Measurements from ENCODE around the gene SLC4A11.

SLC4A11 gene

DNA sequence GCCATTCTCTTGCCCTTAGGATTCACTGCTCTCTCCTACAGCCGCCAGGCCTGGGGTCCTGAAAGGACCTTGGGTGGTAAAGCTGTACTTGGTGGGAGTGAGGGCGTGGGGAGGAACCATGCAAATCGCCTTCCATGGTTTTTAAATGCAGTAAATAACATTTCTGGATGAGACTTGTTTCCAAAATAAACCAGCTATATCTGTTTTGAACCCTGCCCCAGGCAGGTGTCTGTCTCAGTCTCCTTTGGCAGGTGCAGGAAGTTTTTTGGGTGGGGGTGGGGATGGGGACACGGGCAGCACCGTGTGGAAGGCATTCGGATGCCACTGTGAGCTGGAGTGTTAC is 15.4 kb downstream of the SLC4A11 start:
- Histone ChIP-seq H3K9me3 (ENCODE audit: insufficient read depth, low read length) (no peaks in the 10 kb centered on the region), H3K27ac (ENCODE audit: low read depth, low read length) (no peak overlapping the region), H3K27me3 (ENCODE audit: low read length) (no peaks in the 10 kb centered on the region), H3K4me2 (ENCODE audit: low read depth, low read length, poor library complexity, severe bottlenecking) (no peak overlapping the region), H2AFZ (ENCODE audit: low read depth, low read length, severe bottlenecking) (no peak overlapping the region), H4K20me1 (ENCODE audit: low read depth, low read length) (no peaks in the 10 kb centered on the region), H3K79me2 (ENCODE audit: insufficient read depth, low read length) (no peaks in the 10 kb centered on the region), H3F3A (ENCODE audit: insufficient read depth) (no peaks in the 10 kb centered on the region), H3K9ac (ENCODE audit: low read length) (no peak overlapping the region), H3K36me3 (ENCODE audit: low read length) (no peaks in the 10 kb centered on the region), H3K9me2 (replicated peaks; ENCODE audit: insufficient read depth, low read length) (no peaks in the 10 kb centered on the region), H3K4me3 (ENCODE audit: insufficient read depth, low read length, poor library complexity, severe bottlenecking) (no peak overlapping the region)
- TF ChIP-seq, protein P1, sequence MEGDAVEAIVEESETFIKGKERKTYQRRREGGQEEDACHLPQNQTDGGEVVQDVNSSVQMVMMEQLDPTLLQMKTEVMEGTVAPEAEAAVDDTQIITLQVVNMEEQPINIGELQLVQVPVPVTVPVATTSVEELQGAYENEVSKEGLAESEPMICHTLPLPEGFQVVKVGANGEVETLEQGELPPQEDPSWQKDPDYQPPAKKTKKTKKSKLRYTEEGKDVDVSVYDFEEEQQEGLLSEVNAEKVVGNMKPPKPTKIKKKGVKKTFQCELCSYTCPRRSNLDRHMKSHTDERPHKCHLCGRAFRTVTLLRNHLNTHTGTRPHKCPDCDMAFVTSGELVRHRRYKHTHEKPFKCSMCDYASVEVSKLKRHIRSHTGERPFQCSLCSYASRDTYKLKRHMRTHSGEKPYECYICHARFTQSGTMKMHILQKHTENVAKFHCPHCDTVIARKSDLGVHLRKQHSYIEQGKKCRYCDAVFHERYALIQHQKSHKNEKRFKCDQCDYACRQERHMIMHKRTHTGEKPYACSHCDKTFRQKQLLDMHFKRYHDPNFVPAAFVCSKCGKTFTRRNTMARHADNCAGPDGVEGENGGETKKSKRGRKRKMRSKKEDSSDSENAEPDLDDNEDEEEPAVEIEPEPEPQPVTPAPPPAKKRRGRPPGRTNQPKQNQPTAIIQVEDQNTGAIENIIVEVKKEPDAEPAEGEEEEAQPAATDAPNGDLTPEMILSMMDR (IDR thresholded peaks at IDR 0.05; ENCODE audit: insufficient read depth, low read length, poor library complexity, severe bottlenecking) = no peak
- TF ChIP-seq EZH2phosphoT487 (conservative IDR thresholded peaks at IDR 0.05; ENCODE audit: low read length) = no peak

- Histone ChIP-seq H3K4me3 (ENCODE audit: insufficient read depth, low read length, poor library complexity, severe bottlenecking) (no peak overlapping the region), H3K27ac (ENCODE audit: low read depth, low read length) (no peak overlapping the region)
- TF ChIP-seq, protein P1 (IDR thresholded peaks at IDR 0.05; ENCODE audit: insufficient read depth, low read length, poor library complexity, severe bottlenecking) = no peak
- no peak for TF ChIP-seq EZH2phosphoT487 (conservative IDR thresholded peaks at IDR 0.05; ENCODE audit: low read length)
These were observed 16.1 kb downstream of the SLC4A11 start for GRCh38 chr20:3222635-3223600.

GRCh38 chr20:3221398-3222226 is 17.4 kb downstream of the SLC4A11 start:
- Histone ChIP-seq H3F3A (ENCODE audit: insufficient read depth) (peaks cover 4% of the 10 kb centered on the region; the same call in 1 of the 2 replicates), H3K4me2 (ENCODE audit: low read depth, low read length, poor library complexity, severe bottlenecking) (no peak overlapping the region), H4K20me1 (ENCODE audit: low read depth, low read length) (no peaks in the 10 kb centered on the region), H3K4me3 (ENCODE audit: insufficient read depth, low read length, poor library complexity, severe bottlenecking) (no peak overlapping the region), H3K36me3 (ENCODE audit: low read length) (no peaks in the 10 kb centered on the region), H3K27ac (ENCODE audit: low read depth, low read length) (no peak overlapping the region), H3K9ac (ENCODE audit: low read length) (no peak overlapping the region), H2AFZ (ENCODE audit: low read depth, low read length, severe bottlenecking) (no peak overlapping the region), H3K79me2 (ENCODE audit: insufficient read depth, low read length) (no peaks in the 10 kb centered on the region), H3K9me2 (replicated peaks; ENCODE audit: insufficient read depth, low read length) (no peaks in the 10 kb centered on the region), H3K27me3 (ENCODE audit: low read length) (no peaks in the 10 kb centered on the region), H3K9me3 (ENCODE audit: insufficient read depth, low read length) (no peaks in the 10 kb centered on the region)
- TF ChIP-seq, protein P1 (IDR thresholded peaks at IDR 0.05; ENCODE audit: insufficient read depth, low read length, poor library complexity, severe bottlenecking) = no peak
- TF ChIP-seq EZH2phosphoT487 (conservative IDR thresholded peaks at IDR 0.05; ENCODE audit: low read length) = no peak

More at GRCh38 chr20:3222635-3223600, 16.1 kb downstream of the SLC4A11 start:
- Histone ChIP-seq H3K9me3 (ENCODE audit: insufficient read depth, low read length) (no peaks in the 10 kb centered on the region), H2AFZ (ENCODE audit: low read depth, low read length, severe bottlenecking) (no peak overlapping the region), H3K9me2 (replicated peaks; ENCODE audit: insufficient read depth, low read length) (no peaks in the 10 kb centered on the region), H3K4me2 (ENCODE audit: low read depth, low read length, poor library complexity, severe bottlenecking) (no peak overlapping the region), H4K20me1 (ENCODE audit: low read depth, low read length) (no peaks in the 10 kb centered on the region), H3K79me2 (ENCODE audit: insufficient read depth, low read length) (no peaks in the 10 kb centered on the region), H3K27me3 (ENCODE audit: low read length) (no peaks in the 10 kb centered on the region), H3K9ac (ENCODE audit: low read length) (no peak overlapping the region), H3F3A (ENCODE audit: insufficient read depth) (no peaks in the 10 kb centered on the region), H3K36me3 (ENCODE audit: low read length) (no peaks in the 10 kb centered on the region)
